Aortic smooth muscle cell (primary cell): ENCODE data around the gene ZFYVE1. TPM values are rescaled to one million over a fixed set of nuclear protein-coding genes. Genes with fewer than 3 reads are reported as not detected.

ENCODE experiments used
- total RNA-seq: library from RNA; depleted of rRNA; stranded (reverse); fragments of >200 nt; gene quantifications from 2 replicates; pipeline ENCODE4 v1.2.3, GENCODE V29; 2014

The ZFYVE1 gene, protein sequence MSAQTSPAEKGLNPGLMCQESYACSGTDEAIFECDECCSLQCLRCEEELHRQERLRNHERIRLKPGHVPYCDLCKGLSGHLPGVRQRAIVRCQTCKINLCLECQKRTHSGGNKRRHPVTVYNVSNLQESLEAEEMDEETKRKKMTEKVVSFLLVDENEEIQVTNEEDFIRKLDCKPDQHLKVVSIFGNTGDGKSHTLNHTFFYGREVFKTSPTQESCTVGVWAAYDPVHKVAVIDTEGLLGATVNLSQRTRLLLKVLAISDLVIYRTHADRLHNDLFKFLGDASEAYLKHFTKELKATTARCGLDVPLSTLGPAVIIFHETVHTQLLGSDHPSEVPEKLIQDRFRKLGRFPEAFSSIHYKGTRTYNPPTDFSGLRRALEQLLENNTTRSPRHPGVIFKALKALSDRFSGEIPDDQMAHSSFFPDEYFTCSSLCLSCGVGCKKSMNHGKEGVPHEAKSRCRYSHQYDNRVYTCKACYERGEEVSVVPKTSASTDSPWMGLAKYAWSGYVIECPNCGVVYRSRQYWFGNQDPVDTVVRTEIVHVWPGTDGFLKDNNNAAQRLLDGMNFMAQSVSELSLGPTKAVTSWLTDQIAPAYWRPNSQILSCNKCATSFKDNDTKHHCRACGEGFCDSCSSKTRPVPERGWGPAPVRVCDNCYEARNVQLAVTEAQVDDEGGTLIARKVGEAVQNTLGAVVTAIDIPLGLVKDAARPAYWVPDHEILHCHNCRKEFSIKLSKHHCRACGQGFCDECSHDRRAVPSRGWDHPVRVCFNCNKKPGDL
- 14.7 and 16.0 TPM in 2 replicates for total RNA-seq

DNA sequence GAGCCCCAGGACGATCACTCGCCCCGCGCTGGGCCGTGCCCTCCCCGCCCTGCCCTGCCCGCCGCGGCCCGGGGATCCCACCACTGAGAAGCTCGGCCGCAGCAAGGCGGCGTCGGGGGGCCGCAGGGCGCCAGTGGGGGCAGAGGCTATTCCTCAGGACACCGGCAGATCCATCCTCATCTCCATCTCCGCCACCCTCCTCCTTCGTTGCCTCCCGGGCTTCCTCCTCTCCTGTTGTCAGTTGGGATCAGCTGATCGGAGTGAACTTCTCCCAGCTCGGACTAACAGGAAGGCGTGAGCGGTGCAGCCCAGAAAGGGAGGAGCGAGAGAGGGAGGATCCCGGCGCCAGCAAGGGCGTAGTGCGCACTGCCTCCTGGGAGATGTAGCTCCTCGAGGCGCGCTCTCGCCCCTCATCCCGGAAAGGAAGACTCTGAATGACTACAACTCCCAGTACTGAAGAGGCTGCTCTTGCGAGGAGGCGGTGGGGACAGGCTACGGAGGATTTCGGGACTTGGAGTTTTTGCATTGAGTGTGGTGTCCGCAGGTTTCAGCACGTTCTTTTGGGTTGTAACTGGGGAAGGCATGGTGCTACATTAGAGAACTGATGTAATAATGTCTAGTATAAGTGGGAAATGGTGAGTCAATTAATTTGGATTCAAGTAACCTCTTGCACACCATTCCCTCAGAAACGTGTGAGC, at the start of gene ZFYVE1:
Gene ZFYVE1 (minus strand): TSS at position 262 of the 698 bp plus-strand sequence. CDS start 2,598 bp downstream, outside the sequence.

DNA sequence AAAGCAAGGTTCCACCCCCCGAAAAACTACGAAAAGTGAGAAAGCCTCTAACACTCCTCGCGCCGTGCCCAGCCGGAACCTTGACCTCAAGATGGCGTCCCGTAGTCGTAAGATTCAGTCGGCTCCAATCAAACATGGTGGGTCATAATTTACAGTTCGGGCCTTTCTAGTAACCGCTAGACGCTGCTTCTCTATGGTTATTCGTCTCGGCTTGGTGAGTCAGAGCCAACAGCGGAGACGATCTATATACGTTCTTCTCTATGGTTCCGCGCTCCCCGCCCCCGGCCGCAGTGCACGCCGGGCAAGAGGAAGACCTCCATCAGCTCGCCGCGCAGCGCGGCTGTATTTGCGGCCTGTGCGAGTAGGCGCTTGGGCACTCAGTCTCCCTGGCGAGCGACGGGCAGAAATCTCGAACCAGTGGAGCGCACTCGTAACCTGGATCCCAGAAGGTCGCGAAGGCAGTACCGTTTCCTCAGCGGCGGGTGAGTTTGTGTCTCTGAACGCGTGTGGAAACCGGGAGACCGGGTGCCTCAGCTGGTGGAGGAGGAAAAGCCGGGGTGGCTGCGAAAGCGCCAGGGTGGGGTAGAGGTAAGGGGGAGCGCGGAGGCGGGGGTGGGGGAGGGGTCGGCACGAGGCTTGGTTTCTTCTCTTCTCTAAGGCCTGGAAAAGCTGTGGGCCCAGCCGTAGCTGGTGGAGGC, 31.5 kb upstream of the ZFYVE1 start, which contains the start of gene RBM25:
Gene RBM25 (plus strand): TSS at position 311 of the 698 bp plus-strand sequence. CDS start 13,108 bp downstream, outside the sequence.

DNA sequence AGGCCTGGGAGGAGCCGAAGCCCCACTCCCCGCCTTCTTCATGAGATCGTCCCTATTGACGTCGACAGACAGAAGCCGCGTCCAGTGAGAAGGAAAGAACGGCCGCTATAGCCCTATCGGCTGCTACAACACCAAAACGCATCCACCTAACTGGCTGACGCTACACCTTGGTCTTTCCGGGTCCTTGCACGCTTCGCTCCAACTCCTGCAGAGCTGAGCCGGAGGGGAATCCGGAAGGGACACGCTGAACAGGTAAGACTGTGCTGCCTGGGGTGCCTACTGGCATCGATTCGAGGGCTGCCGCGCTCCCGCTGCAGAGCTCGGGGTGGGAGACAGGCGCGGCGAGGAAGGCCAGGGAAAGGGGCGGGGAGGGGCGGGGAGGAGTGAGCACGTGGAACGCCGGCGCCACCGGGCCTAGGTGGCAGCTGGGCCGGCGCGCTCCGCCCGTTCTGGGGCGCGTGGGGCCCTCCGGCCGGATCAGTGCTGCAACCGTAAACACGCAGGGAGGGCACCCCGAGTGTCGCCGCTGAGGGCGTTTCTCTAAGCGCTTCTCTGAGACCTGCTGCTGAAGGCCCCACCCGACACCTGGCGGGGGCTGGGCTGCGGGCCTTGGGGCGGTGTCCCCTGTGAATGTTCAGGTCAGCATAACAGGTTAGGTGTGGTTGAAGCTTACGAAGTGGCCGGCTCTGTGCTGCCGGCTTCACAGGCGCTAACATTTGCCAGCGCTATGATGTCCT, 100.4 kb downstream of the ZFYVE1 start, which contains the start of gene DCAF4:
Gene DCAF4 (plus strand): TSS at position 173 of the 737 bp plus-strand sequence. CDS start 11,515 bp downstream, outside the sequence.

Other genes with a start within 250 kb of the ZFYVE1 start
- gene DPF3, start 133.0 kb downstream of the ZFYVE1 start, total RNA-seq, result 1.7 and 1.8 TPM in 2 replicates
- gene DCAF4, start 100.6 kb downstream of the ZFYVE1 start, total RNA-seq, result 5.5 and 8.1 TPM in 2 replicates
- gene RBM25, start 31.4 kb upstream of the ZFYVE1 start, total RNA-seq, result 34.3 and 41.2 TPM in 2 replicates
- 47.4 and 51.8 TPM in 2 replicates for gene PSEN1, start 109.4 kb upstream of the ZFYVE1 start, total RNA-seq
- gene PAPLN, start 210.4 kb upstream of the ZFYVE1 start, total RNA-seq, result 2.8 and 3.6 TPM in 2 replicates